ENCODE results near the gene CDH13. TPM values are rescaled to one million over a fixed set of nuclear protein-coding genes. Genes with fewer than 3 reads are reported as not detected.

Gene CDH13
- total RNA-seq, 1 donor from 2014 or later: 28.9 TPM

DNA sequence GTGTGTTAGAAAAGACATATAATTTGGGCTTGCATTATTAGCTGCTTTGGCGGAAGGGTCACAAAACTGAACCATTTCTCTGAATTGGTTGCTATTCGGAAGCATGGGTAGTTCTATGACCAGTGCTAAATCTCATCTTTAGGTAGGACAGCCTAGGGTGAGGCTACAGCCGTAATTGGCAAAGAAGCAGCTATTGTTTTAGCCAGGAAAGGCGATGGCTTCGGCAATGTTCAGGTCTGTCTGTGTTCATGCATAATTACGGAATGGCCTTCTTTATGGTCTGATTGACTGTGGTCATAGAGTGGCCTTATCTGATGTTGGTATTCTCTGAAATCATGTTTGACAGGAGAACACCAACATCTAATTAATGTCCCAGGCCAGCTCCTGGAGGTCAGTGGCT lies 812.6 kb downstream of the CDH13 start:
- DNase-seq: no peak

DNA sequence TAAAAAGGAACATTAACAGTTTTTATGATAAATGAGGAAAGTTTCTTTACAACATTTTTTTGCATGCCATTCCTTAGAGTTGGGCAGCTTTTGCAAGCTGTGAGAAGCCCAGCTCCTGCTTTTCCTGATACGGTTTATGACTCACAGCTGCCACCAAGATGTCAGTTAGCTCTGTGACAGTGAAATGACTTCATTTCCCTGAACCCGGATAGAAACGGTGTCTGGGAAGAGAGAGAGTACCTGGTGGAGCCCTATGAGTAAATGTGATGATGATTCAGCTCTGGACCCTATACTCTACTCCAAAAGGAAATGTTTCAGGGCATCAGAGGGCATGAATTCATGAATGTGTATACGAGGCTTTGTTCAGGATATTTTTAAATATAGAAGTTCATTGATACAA lies 814.7 kb downstream of the CDH13 start:
- DNase-seq: no peak

DNA sequence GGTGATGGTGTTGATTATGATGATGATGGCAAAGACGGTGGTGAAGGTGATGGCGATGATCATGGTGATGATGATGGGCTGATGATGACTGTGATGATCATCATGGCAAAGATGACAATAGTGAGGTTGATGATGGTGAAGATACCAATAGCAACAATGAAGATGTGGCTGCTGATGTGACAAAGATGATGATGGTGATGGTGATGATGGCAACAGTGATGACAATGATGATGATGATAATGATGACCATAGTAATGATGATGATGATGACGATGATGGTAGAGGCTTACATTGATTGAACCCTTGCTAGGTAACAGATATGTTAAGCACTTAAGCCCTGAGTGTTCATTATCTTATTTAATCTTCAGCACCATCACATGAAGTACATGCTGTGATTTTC lies 817.2 kb downstream of the CDH13 start:
- no peak for DNase-seq

DNA sequence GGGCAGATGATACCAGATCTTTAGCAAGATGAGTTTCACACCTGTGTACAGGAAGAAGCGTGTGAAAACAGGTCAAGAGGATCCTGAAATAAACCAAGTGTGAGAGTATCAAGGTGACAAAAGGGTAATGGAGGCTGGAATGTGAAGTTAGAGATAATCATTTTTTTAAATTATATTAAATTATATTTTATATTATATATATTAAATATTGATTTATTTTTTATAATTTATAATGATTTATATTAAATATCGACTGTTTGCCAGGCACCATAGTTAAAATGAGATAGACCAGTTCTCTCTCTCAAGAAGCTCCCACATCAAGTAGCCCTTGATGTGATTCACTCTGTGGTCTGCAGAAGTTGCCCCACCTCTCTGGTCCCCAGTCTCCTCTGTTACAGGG lies 820.8 kb downstream of the CDH13 start:
- DNase-seq: no peak

DNA sequence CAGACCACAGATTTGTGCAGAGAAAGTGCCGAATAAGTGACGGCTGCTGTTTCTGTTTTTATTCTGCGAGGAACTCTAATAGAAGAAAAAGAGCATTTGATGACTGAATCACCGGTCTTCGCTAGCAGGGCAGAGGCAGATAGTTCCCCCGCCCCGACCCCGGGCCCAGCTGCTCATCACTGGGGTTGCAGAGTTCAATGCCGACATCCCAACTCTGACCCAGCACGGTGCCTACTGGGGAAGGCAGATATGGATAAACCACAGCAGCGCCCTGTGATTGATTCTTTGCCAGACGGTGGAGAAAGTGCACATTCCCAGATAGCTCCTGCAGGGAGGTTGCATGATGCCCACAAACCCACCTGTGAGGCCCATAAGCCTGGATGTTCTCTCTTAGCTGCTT lies 823.1 kb downstream of the CDH13 start:
- no peak for DNase-seq

DNA sequence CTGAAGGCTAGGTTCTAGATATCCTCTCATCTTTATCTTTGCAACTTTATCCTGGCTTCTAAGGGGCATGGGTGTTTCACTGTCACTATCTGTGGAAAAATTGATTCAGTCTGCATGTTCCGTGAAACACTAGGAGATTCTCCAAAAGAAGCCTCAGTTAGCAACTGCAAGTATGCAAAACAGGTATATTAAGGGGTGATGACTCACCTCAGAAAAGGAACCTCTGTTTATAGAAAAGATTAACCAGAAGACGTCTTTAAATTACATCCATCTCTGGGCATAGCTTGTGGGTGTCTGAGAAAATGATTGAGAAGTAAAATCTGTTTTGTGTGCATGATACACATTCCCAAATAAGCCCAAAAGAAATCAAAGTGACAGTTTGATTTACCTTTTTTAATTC lies 827.2 kb downstream of the CDH13 start:
- no peak for DNase-seq

DNA sequence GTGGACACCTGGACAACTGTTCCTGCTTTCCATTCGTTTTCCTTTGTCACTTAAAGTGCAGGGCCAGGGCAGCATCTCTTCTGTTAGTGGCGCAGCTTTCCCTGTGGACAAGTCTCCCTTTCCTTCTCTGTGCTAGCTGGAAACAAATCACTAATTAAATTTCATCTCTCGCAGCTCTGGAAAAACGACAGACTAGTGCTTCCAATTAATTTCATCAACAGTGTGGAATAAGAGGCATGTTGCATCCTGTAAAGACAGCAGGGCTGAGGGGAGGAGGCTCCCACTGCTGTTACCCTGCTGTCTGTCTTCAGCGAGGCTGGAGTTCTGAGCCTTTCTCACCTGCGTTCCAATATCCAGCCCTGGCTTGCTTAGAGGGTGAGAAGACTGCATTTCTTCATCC lies 828.9 kb downstream of the CDH13 start:
- DNase-seq: no peak

- DNase-seq: no peak
These were observed 830.2 kb downstream of the CDH13 start for GRCh38 chr16:83456934-83457333.

- DNase-seq: no peak
These were observed 831.8 kb downstream of the CDH13 start for GRCh38 chr16:83458612-83459011.

DNA sequence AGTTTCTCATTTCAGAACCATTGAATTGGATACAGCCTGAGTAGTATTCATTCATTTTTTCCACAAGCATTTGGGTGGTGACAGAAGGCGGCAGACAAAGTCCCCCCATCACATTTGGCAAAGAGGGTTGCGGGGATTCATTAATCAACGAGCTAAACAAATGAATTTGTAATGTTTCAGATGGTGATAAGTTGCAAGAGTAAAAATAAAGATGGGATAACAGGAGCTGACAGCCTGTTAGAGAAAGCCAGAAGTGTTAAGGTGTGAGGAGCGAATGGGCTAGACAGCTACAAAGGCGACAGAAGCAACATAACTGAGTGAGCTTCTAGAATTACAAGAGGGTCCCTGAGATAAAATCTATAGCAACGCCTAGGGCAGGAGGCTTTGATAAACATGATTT lies 838.2 kb downstream of the CDH13 start:
- no peak for DNase-seq

- no peak for DNase-seq
These were observed 843.6 kb downstream of the CDH13 start for GRCh38 chr16:83470416-83470815.

- DNase-seq: no peak
These were observed 846.2 kb downstream of the CDH13 start for GRCh38 chr16:83472776-83473501.

DNA sequence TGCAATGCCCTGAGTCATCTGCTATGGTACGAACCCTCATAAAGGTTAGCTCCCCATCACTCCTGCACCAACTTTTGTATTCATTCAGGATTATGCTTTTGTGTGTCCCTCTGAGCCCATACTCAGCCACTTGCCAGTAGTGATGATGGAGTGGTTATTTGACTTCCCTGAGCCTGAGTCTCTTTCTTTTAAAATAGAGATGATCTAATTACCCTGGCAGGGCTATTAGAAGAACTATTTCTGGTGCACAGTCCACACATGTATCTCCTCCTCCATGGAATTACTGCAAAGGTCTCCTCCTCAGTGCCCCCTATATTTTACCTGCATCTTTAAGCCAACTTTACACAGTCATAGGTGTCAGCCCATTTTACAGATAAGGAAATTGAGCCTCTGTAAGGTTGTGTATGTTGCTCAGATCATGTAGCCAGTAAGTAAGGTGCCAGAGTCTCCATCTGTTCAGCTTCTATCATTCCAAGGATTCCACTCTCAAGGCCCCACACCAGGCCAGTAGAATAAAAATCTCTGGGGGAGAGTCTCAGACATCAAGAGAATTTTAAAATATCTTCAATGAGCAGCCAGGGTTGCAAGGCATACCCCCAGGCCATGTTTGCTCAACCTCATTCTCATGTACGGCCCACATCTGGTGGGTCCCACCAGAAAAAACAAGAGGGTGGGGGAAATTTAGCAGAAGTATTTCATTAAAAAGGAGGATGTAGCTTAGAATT lies 847.3 kb downstream of the CDH13 start:
- DNase-seq: no peak

- no peak for DNase-seq
These were observed 848.3 kb downstream of the CDH13 start for GRCh38 chr16:83475108-83475507.

- no peak for DNase-seq
These were observed 854.8 kb downstream of the CDH13 start for GRCh38 chr16:83481589-83481988.

- DNase-seq: no peak
These were observed 855.9 kb downstream of the CDH13 start for GRCh38 chr16:83482545-83483162.

GRCh38 chr16:83490073-83490472 lies 863.3 kb downstream of the CDH13 start:
- DNase-seq: no peak

DNA sequence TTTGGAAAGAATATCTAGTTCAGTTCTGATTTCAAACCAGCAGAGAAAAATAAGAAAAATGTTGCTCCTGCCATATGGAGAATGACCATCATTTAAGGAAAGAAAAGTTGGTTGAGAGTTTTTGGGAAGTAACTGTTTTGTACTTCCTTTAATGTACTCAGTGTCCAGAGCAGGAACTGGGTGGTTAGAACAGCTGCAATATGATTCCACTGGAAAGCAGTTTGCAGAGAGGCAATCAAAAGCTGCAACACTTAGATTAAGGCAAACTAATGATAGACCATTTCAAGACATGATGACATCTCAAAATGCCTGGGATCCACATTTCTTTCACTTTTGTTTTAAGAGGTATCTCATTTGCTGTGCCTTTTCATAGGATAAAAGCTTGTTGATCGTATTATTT lies 867.7 kb downstream of the CDH13 start:
- DNase-seq: no peak

- DNase-seq: no peak
These were observed 874.7 kb downstream of the CDH13 start for GRCh38 chr16:83501481-83501880.

- DNase-seq: no peak
These were observed 881.5 kb downstream of the CDH13 start for GRCh38 chr16:83508295-83508694.

DNA sequence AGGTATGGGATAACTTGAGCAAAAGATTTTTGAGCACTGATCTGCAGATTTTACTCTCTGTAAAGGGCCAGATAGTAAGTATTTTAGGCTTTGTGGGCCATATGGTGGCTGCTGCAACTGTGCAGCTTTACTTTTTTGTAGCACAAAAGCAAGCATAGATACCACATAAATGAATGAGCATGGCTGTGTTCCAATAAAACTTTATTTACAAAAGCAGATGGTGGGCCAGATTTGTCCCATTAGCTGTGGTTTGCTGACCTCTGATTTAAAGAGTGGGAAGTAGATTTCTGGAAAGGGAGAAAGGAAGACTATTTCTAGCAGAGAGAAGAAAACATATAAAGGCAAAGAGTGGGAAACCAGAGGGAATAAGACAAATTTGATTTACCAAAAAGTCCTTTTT lies 882.5 kb downstream of the CDH13 start:
- DNase-seq: no peak

DNA sequence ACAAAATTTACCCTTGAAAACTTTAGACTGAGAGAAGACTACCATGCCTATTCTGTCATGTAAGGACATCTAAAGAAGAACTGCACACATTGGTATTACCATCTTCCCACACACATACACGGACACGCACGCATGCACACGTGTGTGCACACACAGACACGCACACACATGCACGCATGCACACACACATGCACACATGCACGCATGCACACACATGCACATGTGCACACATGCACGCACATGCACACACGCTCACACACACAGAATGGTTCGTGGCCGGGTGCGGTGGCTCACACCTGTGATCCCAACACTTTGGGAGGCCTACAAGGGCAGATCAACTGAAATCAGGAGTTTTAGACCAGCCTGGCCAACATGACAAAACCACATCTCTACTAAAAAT lies 884.1 kb downstream of the CDH13 start:
- no peak for DNase-seq

GRCh38 chr16:83513008-83513755 lies 886.4 kb downstream of the CDH13 start:
- no peak for DNase-seq

Measured in skin of body (tissue), 2 donors.